Nephron (organoid): ENCODE measurements around the gene COIL.

ENCODE experiments used
- H3K27ac Mint-ChIP-seq, 3 experiments: 2 replicates each; pipeline ENCODE4 v1.8.0; 2020; ENCODE audit warnings: mixed read lengths in 3 of 3, mild to moderate bottlenecking in 2 of 3, moderate library complexity in 1 of 3
- H3K27me3 Mint-ChIP-seq: 2 replicates; pipeline ENCODE4 v1.8.0; 2021; ENCODE audit warnings: low read depth, mild to moderate bottlenecking, moderate library complexity, mixed read lengths
- H3K36me3 Mint-ChIP-seq: 2 replicates; pipeline ENCODE4 v1.8.0; 2020; ENCODE audit warnings: low read depth, mixed read lengths
- H3K4me1 Mint-ChIP-seq: 2 replicates; pipeline ENCODE4 v1.8.0; 2020; ENCODE audit warnings: mixed read lengths
- H3K4me3 Mint-ChIP-seq, 3 experiments: 2 replicates each; pipeline ENCODE4 v1.8.0; 2020; ENCODE audit warnings: mild to moderate bottlenecking in 3 of 3, mixed read lengths in 3 of 3, moderate library complexity in 2 of 3
- H3K9me3 Mint-ChIP-seq: 2 replicates; pipeline ENCODE4 v1.8.0; 2020; ENCODE audit warnings: mixed read lengths
- CTCF ChIP-seq, 3 experiments: fragments of 200-600 bp; sonication (generic); IDR thresholded peaks; one replicate each; pipeline ENCODE4 v1.5.0; 2021; ENCODE audit warnings: antibody characterized with exemption in 3 of 3; ENCODE audit not compliant: unreplicated experiment in 3 of 3

COIL gene

GRCh38 chr17:56936697-56937322 lies 24.0 kb downstream of the COIL start:
- TF ChIP-seq CTCF (IDR thresholded peaks at IDR 0.05; ENCODE audit: unreplicated experiment in 3 of 3), result no peak
- no peak overlapping the region for H3K27ac Mint-ChIP-seq

GRCh38 chr17:56935461-56935860 lies 25.4 kb downstream of the COIL start:
- peaks cover 4% of the 10 kb centered on the region for H3K4me1 Mint-ChIP-seq
- no peak for TF ChIP-seq CTCF (IDR thresholded peaks at IDR 0.05; ENCODE audit: unreplicated experiment in 3 of 3)
- H3K9me3 Mint-ChIP-seq, result peaks cover 15% of the 10 kb centered on the region

More at GRCh38 chr17:56936697-56937322, 24.0 kb downstream of the COIL start:
- Mint-ChIP-seq H3K27me3 (no peaks in the 10 kb centered on the region), H3K4me1 (peaks cover 4% of the 10 kb centered on the region), H3K4me3 (no peak overlapping the region), H3K9me3 (peaks cover 11% of the 10 kb centered on the region), H3K36me3 (peaks cover 72% of the 10 kb centered on the region)

GRCh38 chr17:56934280-56934679 lies 26.6 kb downstream of the COIL start:
- peaks cover 4% of the 10 kb centered on the region for H3K4me1 Mint-ChIP-seq
- no peaks in the 10 kb centered on the region for H3K27me3 Mint-ChIP-seq
- no peak overlapping the region for H3K4me3 Mint-ChIP-seq
- H3K9me3 Mint-ChIP-seq, result peaks cover 25% of the 10 kb centered on the region
- H3K36me3 Mint-ChIP-seq, result peaks cover 68% of the 10 kb centered on the region
- no peak for TF ChIP-seq CTCF (IDR thresholded peaks at IDR 0.05; ENCODE audit: unreplicated experiment in 3 of 3)
- no peak overlapping the region for H3K27ac Mint-ChIP-seq

More at GRCh38 chr17:56935461-56935860, 25.4 kb downstream of the COIL start:
- Mint-ChIP-seq H3K27me3 (no peaks in the 10 kb centered on the region), H3K27ac (no peak overlapping the region), H3K36me3 (peaks cover 70% of the 10 kb centered on the region), H3K4me3 (no peak overlapping the region)

GRCh38 chr17:56933868-56934267 lies 27.0 kb downstream of the COIL start:
- peaks cover 65% of the 10 kb centered on the region for H3K36me3 Mint-ChIP-seq
- H3K9me3 Mint-ChIP-seq, result peaks cover 27% of the 10 kb centered on the region
- no peak overlapping the region for H3K4me3 Mint-ChIP-seq
- no peaks in the 10 kb centered on the region for H3K27me3 Mint-ChIP-seq
- H3K4me1 Mint-ChIP-seq, result peaks cover 4% of the 10 kb centered on the region
- TF ChIP-seq CTCF (IDR thresholded peaks at IDR 0.05; ENCODE audit: unreplicated experiment in 3 of 3), result no peak
- no peak overlapping the region for H3K27ac Mint-ChIP-seq

- H3K9me3 Mint-ChIP-seq, result peaks cover 30% of the 10 kb centered on the region
- H3K27ac Mint-ChIP-seq, result no peak overlapping the region
- H3K4me1 Mint-ChIP-seq, result peaks cover 4% of the 10 kb centered on the region
- peaks cover 59% of the 10 kb centered on the region for H3K36me3 Mint-ChIP-seq
- no peak for TF ChIP-seq CTCF (IDR thresholded peaks at IDR 0.05; ENCODE audit: unreplicated experiment in 3 of 3)
- H3K4me3 Mint-ChIP-seq, result no peak overlapping the region
- no peaks in the 10 kb centered on the region for H3K27me3 Mint-ChIP-seq
Measured at GRCh38 chr17:56933151-56933745, 27.6 kb downstream of the COIL start.
